Testis (tissue), 2 donors: Measurements from ENCODE around the gene COX10.

Source experiments
- POLR2A ChIP-seq: fragments of 450-650 bp; IDR thresholded peaks from one replicate; pipeline ENCODE4 v1.6.1; 2017; ENCODE audit warnings: antibody characterized with exemption, mild to moderate bottlenecking, moderate library complexity
- TF ChIP-seq, protein P1 (sequence below), 3 experiments: fragments of 450-650 bp in 2 of 3; fragments of 200-600 bp in 1 of 3; sonication (generic) in 1 of 3; IDR thresholded peaks; one replicate each; pipeline ENCODE4 v1.5.1; 2016 to 2019; ENCODE audit warnings: antibody characterized with exemption in 3 of 3, mild to moderate bottlenecking in 2 of 3, moderate library complexity in 1 of 3

DNA sequence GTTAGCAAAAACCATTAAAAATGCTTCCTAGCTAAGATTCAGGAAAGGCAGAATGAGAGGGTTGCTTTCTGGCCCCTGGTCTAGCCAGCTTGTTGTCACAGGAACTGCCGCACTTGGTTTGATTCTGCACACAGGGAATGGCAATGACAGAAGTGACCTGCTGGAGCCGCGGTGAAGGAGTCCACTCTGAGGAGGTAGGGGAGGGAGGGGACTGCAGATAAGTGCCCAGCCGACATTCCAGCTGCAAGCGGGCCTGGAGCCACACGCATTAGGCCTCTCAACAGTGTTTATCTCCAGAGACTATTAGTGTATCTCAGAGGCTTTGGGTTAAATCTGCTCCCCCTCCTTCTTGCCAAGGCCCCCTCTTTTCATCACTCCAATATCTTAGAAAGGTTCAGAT, 128.7 kb downstream of the COX10 start:
- TF ChIP-seq, protein P1, sequence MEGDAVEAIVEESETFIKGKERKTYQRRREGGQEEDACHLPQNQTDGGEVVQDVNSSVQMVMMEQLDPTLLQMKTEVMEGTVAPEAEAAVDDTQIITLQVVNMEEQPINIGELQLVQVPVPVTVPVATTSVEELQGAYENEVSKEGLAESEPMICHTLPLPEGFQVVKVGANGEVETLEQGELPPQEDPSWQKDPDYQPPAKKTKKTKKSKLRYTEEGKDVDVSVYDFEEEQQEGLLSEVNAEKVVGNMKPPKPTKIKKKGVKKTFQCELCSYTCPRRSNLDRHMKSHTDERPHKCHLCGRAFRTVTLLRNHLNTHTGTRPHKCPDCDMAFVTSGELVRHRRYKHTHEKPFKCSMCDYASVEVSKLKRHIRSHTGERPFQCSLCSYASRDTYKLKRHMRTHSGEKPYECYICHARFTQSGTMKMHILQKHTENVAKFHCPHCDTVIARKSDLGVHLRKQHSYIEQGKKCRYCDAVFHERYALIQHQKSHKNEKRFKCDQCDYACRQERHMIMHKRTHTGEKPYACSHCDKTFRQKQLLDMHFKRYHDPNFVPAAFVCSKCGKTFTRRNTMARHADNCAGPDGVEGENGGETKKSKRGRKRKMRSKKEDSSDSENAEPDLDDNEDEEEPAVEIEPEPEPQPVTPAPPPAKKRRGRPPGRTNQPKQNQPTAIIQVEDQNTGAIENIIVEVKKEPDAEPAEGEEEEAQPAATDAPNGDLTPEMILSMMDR (IDR thresholded peaks at IDR 0.05), result no peak
- TF ChIP-seq POLR2A, result no peak
